Fibroblast of lung (primary cell): ENCODE measurements around the gene GON7. TPM values are rescaled to one million over a fixed set of nuclear protein-coding genes. Genes with fewer than 3 reads are reported as not detected.
A peak's percentile ranks its signal among the peaks of the same experiment; 100 is the strongest.

Source experiments
- DNase-seq, 2 donors: peaks; one replicate each; pipeline versions ENCODE4 v3.0.0 to v3.0.0-alpha.2; 2010; ENCODE audit warnings: low read depth in 2 of 2
- H2AFZ ChIP-seq: 2 replicates; pipeline ENCODE4 v1.5.1; 2012; ENCODE audit warnings: low read length, control low read depth, inconsistent platforms
- H3K27ac ChIP-seq: 2 replicates; pipeline ENCODE4 v1.5.1; 2011; ENCODE audit warnings: low read length, control low read depth; ENCODE audit not compliant: insufficient read depth
- H3K27me3 ChIP-seq: 2 replicates; pipeline ENCODE4 v1.5.1; 2011; ENCODE audit warnings: mild to moderate bottlenecking, low read length; ENCODE audit not compliant: control insufficient read depth, insufficient read depth
- H3K36me3 ChIP-seq: 2 replicates; pipeline ENCODE4 v1.5.1; 2011; ENCODE audit warnings: low read length; ENCODE audit not compliant: control insufficient read depth, insufficient read depth
- H3K4me1 ChIP-seq: 2 replicates; pipeline ENCODE4 v1.5.1; 2011; ENCODE audit warnings: low read length; ENCODE audit not compliant: control insufficient read depth, insufficient read depth; ENCODE audit errors: extremely low read depth
- H3K4me2 ChIP-seq: 2 replicates; pipeline ENCODE4 v1.5.1; 2011; ENCODE audit warnings: low read length, control low read depth; ENCODE audit not compliant: insufficient read depth; ENCODE audit errors: extremely low read depth
- H3K4me3 ChIP-seq, 4 experiments: fragments of 200-600 bp in 1 of 4; sonication (generic) in 1 of 4; replicated peaks in 1 of 4; 2 replicates each; pipeline ENCODE4 v1.5.1; 2011 to 2016; ENCODE audit warnings: low read length in 4 of 4, low read depth in 3 of 4, mild to moderate bottlenecking in 3 of 4, control low read depth in 2 of 4, inconsistent platforms in 1 of 4, mixed read lengths in 1 of 4; ENCODE audit not compliant: insufficient read depth in 1 of 4; ENCODE audit errors: control extremely low read depth in 1 of 4
- H3K79me2 ChIP-seq: 2 replicates; pipeline ENCODE4 v1.5.1; 2012; ENCODE audit warnings: mild to moderate bottlenecking, low read length, inconsistent platforms; ENCODE audit not compliant: control insufficient read depth, insufficient read depth
- H3K9ac ChIP-seq: 2 replicates; pipeline ENCODE4 v1.5.1; 2011; ENCODE audit warnings: mild to moderate bottlenecking, low read length, control low read depth; ENCODE audit not compliant: insufficient read depth
- H3K9me3 ChIP-seq: 2 replicates; pipeline ENCODE4 v1.5.1; 2012; ENCODE audit warnings: low read depth, low read length; ENCODE audit not compliant: control insufficient read depth, insufficient read depth
- H4K20me1 ChIP-seq: 2 replicates; pipeline ENCODE4 v1.5.1; 2011; ENCODE audit warnings: low read length; ENCODE audit not compliant: control insufficient read depth, insufficient read depth; ENCODE audit errors: extremely low read depth
- EZH2 ChIP-seq: IDR thresholded peaks from 2 replicates; pipeline ENCODE4 v1.5.1; 2012; ENCODE audit warnings: low read length, control low read depth, mild to moderate bottlenecking; ENCODE audit errors: missing control alignments
- polyA plus RNA-seq, 2 donors: library from polyadenylated mRNA; depleted of rRNA in 1 of 2; stranded (reverse) in 1 of 2; unstranded in 1 of 2; fragments of >200 nt; gene quantifications; 2 replicates each; pipeline ENCODE4 v1.2.1, GENCODE V29; 2011 to 2012; ENCODE audit warnings: missing spikeins in 1 of 2
- total RNA-seq: library from RNA; depleted of rRNA; stranded (reverse); fragments of >200 nt; gene quantifications from 2 replicates; pipeline ENCODE4 v1.2.1, GENCODE V29; 2014
- TF ChIP-seq, protein P1 (sequence below), 2 donors: IDR thresholded peaks in 1 of 2; conservative IDR thresholded peaks in 1 of 2; 1 replicate in 1 of 2; 2 replicates in 1 of 2; pipeline ENCODE4 v1.5.1; 2011 to 2012; ENCODE audit warnings: low read length in 2 of 2, control low read depth in 1 of 2, inconsistent platforms in 1 of 2, low read depth in 1 of 2, mild to moderate bottlenecking in 1 of 2

Gene GON7
- total and polyA plus RNA-seq, 2 donors (not counting 1 experiment from before 2014, with no cell fraction given): 13.1 to 17.2 TPM

DNA sequence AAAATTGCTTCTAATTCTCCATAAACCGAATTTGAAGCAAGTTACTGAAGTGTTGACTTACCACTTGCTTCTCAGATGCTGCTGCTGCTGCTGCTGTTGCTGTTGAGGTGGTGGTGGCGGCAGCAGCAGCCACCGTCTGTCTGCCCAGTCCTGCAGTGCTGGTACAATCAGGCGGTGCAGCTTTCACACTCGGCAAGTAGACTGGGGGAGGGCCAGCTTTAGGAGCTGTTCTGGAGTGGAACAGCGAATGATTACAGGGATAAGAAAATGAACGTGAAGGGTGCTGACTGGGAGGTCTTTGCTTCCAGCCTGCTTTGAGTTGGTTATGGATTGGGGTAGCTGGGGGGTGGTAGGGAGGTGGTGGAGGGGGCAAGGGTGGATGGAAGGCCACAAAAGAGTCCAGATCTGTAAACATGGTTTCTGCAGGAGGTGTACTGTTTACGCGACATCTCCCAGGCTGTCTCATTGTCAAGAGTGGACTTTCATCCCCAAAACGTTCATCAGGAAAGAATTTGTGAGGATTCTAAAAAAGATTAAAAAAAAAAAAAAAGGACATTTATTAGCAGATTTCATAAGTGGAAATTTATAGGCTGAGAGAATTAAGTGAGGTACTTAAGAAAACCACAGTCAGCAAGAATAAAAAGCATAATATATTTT, 39.0 kb upstream of the GON7 start:
- Histone ChIP-seq H3K36me3 (peaks cover 6% of the 10 kb centered on the region), H4K20me1 (no peaks in the 10 kb centered on the region), H3K4me2 (no peak overlapping the region), H3K79me2 (no peaks in the 10 kb centered on the region), H3K9me3 (no peaks in the 10 kb centered on the region), H3K4me1 (no peaks in the 10 kb centered on the region), H3K27me3 (no peaks in the 10 kb centered on the region), H2AFZ (no peak overlapping the region), H3K27ac (no peak overlapping the region), H3K9ac (no peak overlapping the region), H3K4me3 (no peak overlapping the region)
- TF ChIP-seq, protein P1, sequence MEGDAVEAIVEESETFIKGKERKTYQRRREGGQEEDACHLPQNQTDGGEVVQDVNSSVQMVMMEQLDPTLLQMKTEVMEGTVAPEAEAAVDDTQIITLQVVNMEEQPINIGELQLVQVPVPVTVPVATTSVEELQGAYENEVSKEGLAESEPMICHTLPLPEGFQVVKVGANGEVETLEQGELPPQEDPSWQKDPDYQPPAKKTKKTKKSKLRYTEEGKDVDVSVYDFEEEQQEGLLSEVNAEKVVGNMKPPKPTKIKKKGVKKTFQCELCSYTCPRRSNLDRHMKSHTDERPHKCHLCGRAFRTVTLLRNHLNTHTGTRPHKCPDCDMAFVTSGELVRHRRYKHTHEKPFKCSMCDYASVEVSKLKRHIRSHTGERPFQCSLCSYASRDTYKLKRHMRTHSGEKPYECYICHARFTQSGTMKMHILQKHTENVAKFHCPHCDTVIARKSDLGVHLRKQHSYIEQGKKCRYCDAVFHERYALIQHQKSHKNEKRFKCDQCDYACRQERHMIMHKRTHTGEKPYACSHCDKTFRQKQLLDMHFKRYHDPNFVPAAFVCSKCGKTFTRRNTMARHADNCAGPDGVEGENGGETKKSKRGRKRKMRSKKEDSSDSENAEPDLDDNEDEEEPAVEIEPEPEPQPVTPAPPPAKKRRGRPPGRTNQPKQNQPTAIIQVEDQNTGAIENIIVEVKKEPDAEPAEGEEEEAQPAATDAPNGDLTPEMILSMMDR (conservative IDR thresholded peaks at IDR 0.05 in 1 of 2, IDR thresholded peaks at IDR 0.05 in 1 of 2; ENCODE audit: low read depth in 1 of 2, low read length in 2 of 2): no peak
- TF ChIP-seq EZH2: no peak
- DNase-seq: peak in 1 of 2 donors; percentile 19

DNA sequence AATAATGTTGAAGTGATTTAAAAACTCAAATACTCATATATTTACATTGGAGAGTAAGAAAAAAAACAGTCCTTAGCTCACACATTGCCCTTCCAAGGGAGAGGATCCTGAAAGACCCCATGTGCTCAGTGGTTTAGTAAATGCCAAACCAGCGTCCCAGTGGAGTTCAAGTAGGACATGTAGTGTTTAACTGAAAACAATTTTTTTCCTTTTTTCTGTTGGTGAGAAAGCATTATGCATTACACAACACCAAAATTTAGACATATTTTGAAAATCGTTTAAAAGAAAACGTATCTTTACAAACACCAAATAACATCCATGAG, 33.8 kb upstream of the GON7 start:
- no peaks in the 10 kb centered on the region for H3K79me2 ChIP-seq
- H3K4me3 ChIP-seq: peak overlapping the region in 1 of 4 experiments; percentile 2
- no peak overlapping the region for H3K27ac ChIP-seq
- TF ChIP-seq, protein P1 (conservative IDR thresholded peaks at IDR 0.05 in 1 of 2, IDR thresholded peaks at IDR 0.05 in 1 of 2; ENCODE audit: low read depth in 1 of 2, low read length in 2 of 2): no peak
- TF ChIP-seq EZH2: no peak
- peaks cover 4% of the 10 kb centered on the region for H3K36me3 ChIP-seq
- H4K20me1 ChIP-seq: no peaks in the 10 kb centered on the region
- peak overlapping the region; percentile 41 for H3K4me2 ChIP-seq
- no peaks in the 10 kb centered on the region for H3K9me3 ChIP-seq
- no peak overlapping the region for H2AFZ ChIP-seq
- no peaks in the 10 kb centered on the region for H3K27me3 ChIP-seq
- peaks cover 2% of the 10 kb centered on the region for H3K4me1 ChIP-seq
- DNase-seq: no peak
- no peak overlapping the region for H3K9ac ChIP-seq

DNA sequence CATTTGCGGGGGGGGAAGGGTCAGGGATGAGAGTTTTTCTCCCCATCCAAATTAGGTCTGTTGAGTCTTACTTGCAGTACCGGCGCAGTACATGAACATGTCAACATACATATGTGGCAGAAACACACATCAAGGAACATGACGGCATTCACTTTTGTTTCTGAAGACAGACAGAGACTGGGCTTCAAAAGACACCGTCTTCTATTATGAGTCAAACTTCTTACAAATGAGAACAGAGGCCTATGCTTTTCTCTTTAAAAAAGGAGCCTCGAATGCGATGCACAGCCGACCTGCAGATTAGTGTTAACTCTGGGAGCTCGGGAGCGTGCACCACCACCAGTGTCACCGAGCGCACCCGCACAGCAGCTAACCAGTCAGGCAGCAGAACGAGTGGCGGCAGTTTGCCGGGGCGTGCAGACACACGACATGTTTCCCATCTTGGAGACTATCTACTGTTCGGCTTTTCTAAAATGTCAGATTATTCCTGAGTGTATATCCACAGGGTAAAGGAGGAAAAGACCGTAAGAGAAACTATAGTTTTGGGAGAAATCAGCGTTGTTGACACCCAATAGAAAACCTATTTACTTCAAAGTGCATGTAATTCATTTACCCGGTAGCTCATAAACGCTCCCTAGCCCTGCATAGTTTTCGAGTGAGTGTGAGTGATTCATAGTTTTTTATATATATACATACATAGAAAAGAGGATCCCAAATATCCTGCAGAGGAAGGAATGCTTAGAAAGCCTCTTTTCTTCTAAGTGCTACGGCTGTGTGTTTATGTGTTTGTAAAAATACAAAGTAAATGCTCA, 33.2 kb upstream of the GON7 start:
- Histone ChIP-seq H3K4me3 (no peak overlapping the region), H3K79me2 (no peaks in the 10 kb centered on the region), H3K27ac (no peak overlapping the region), H3K36me3 (peaks cover 4% of the 10 kb centered on the region), H3K9ac (no peak overlapping the region), H3K9me3 (no peaks in the 10 kb centered on the region), H2AFZ (no peak overlapping the region), H3K4me2 (no peak overlapping the region), H3K27me3 (no peaks in the 10 kb centered on the region), H3K4me1 (peaks cover 2% of the 10 kb centered on the region), H4K20me1 (no peaks in the 10 kb centered on the region)
- DNase-seq: peak; percentile 78 to 79
- TF ChIP-seq, protein P1 (conservative IDR thresholded peaks at IDR 0.05 in 1 of 2, IDR thresholded peaks at IDR 0.05 in 1 of 2; ENCODE audit: low read depth in 1 of 2, low read length in 2 of 2): no peak
- no peak for TF ChIP-seq EZH2
